ENCODE results near the gene MAP3K10. TPM values are rescaled to one million over a fixed set of nuclear protein-coding genes. Genes with fewer than 3 reads are reported as not detected.

The MAP3K10 gene
- total and polyA plus RNA-seq, 12 donors = 2.4 to 78.3 (median 18.2) TPM

DNA sequence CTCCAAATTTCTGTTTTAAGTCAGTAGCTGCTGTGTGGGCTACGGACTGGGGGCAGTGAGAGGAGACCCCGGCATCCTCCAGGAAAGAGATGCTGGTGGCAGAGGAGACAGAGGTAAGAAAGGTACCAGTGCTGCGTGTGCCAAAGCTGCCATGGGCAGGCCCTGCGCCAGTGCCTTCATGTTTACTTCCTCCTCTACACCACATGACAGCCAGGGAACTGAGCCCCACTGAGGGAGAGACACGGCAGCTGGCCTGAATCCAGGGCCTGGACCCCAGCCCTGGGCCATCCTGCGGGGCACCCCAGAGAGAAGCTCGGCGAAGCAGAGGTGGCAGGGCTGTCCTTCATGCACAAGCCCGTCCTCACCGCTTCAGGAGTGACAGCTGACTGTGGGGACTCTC, 58.0 kb downstream of the MAP3K10 start:
- intact Hi-C loops (cut with DNase I) = no loop called here
- no peak for TF ChIP-seq POLR2A (IDR thresholded peaks at IDR 0.05)
- TF ChIP-seq, protein P1, sequence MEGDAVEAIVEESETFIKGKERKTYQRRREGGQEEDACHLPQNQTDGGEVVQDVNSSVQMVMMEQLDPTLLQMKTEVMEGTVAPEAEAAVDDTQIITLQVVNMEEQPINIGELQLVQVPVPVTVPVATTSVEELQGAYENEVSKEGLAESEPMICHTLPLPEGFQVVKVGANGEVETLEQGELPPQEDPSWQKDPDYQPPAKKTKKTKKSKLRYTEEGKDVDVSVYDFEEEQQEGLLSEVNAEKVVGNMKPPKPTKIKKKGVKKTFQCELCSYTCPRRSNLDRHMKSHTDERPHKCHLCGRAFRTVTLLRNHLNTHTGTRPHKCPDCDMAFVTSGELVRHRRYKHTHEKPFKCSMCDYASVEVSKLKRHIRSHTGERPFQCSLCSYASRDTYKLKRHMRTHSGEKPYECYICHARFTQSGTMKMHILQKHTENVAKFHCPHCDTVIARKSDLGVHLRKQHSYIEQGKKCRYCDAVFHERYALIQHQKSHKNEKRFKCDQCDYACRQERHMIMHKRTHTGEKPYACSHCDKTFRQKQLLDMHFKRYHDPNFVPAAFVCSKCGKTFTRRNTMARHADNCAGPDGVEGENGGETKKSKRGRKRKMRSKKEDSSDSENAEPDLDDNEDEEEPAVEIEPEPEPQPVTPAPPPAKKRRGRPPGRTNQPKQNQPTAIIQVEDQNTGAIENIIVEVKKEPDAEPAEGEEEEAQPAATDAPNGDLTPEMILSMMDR (IDR thresholded peaks at IDR 0.05) = no peak
- no peak for DNase-seq
- 73 to 81% (median 80%) methylated on average over 9 to 10 of the region's 10 CpGs for WGBS, 4 donors
- H3K4me1 ChIP-seq (replicated peaks in 1 of 2) = peaks cover 0 to 16% of the 10 kb centered on the region in 2 donors
- no peaks in the 10 kb centered on the region for H3K27me3 ChIP-seq
- no peaks in the 10 kb centered on the region for H3K9me3 ChIP-seq (replicated peaks in 1 of 3)
- peaks cover 0 to 12% of the 10 kb centered on the region in 2 donors for H3K36me3 ChIP-seq (replicated peaks in 1 of 2)
- no peak overlapping the region for H3K4me3 ChIP-seq
- no peak overlapping the region for H3K27ac ChIP-seq

DNA sequence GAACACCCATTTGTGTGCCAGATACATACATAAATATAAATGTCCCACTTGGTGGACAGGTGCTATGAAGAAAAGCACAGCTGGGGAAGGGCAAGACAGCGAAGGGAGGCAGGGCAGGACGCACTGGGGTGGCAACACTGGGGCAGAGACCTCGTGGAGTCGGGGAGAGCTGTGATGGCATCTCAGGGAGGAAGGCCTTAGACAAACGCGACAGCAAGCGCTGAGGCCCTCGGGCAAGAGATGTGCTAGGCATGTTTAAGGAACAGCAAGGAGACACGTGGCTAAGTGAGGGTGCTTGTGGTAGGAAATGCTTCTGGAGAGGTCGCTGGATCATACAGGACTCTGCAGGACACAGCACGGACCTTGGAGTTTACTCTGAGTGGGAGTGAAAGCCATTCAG, 58.6 kb downstream of the MAP3K10 start:
- H3K27me3 ChIP-seq = no peaks in the 10 kb centered on the region
- H3K27ac ChIP-seq = no peak overlapping the region
- peaks cover 0 to 16% of the 10 kb centered on the region in 2 donors for H3K36me3 ChIP-seq (replicated peaks in 1 of 2)
- no peaks in the 10 kb centered on the region for H3K9me3 ChIP-seq (replicated peaks in 1 of 3)
- H3K4me3 ChIP-seq = no peak overlapping the region
- intact Hi-C loops (cut with DNase I) = no loop called here
- no peak for DNase-seq
- H3K4me1 ChIP-seq (replicated peaks in 1 of 2) = peaks cover 4 to 20% of the 10 kb centered on the region in 2 donors
- TF ChIP-seq POLR2A (IDR thresholded peaks at IDR 0.05) = no peak
- TF ChIP-seq, protein P1 (IDR thresholded peaks at IDR 0.05) = no peak
- WGBS, 4 donors = 71 to 76% (median 73%) methylated on average over 11 of the region's 11 CpGs

DNA sequence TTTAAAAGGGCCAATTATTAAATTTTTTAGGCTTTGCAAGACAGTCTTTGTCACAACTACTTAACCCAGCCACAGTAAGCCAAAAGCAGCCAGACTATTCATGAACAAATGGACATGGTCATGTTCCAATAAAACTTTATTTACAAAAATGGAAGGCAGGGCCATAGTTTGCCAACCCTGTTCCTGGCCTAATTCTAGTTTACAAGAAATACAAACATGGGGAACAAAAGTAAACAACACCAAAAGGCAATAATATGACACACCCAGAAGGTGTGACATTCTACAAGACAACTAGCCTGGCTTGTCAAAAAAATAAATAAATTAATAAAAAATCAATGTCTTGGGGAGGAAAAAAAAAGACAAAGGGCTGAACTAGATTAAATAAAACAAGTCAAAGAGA, 60.0 kb downstream of the MAP3K10 start:
- Histone ChIP-seq H3K4me1 (replicated peaks in 1 of 2) (peaks cover 8 to 18% of the 10 kb centered on the region in 2 donors), H3K36me3 (replicated peaks in 1 of 2) (peaks cover 0 to 31% of the 10 kb centered on the region in 2 donors), H3K27me3 (no peaks in the 10 kb centered on the region), H3K4me3 (no peak overlapping the region), H3K27ac (no peak overlapping the region), H3K9me3 (replicated peaks in 1 of 3) (no peaks in the 10 kb centered on the region)
- DNase-seq = no peak
- intact Hi-C loops (cut with DNase I) = no loop called here
- TF ChIP-seq, protein P1 (IDR thresholded peaks at IDR 0.05) = no peak
- no peak for TF ChIP-seq POLR2A (IDR thresholded peaks at IDR 0.05)

DNA sequence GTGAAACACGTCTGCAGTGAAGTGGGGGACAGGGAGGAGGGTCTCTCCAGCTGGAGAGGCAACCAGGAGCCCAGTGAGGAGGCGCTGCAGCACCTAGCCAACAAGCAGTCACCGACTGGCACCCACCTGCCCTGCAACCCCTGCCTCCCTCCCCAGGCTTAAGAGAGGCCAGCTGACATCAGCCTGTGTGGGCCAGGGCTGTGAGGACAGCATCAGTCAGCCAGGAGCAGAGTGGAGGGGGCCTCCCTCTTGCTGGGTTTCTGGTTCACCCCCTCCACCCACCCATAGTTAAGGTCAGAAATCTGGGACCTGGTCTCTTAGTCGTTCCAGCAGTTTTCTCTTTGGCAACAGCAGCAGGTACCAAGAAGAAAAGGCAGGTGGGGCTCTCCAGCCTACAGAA, 60.8 kb downstream of the MAP3K10 start:
- intact Hi-C loops (cut with DNase I) = no loop called here
- no peaks in the 10 kb centered on the region for H3K27me3 ChIP-seq
- TF ChIP-seq, protein P1 (IDR thresholded peaks at IDR 0.05) = no peak
- no peak for TF ChIP-seq POLR2A (IDR thresholded peaks at IDR 0.05)
- no peak overlapping the region for H3K27ac ChIP-seq
- DNase-seq = no peak
- 45 to 81% (median 75%) methylated on average over 1 to 4 of the region's 4 CpGs for WGBS, 4 donors
- H3K9me3 ChIP-seq (replicated peaks in 1 of 3) = no peaks in the 10 kb centered on the region
- H3K4me1 ChIP-seq (replicated peaks in 1 of 2) = peaks cover 8 to 20% of the 10 kb centered on the region in 2 donors
- H3K36me3 ChIP-seq (replicated peaks in 1 of 2) = peaks cover 0 to 36% of the 10 kb centered on the region in 2 donors
- H3K4me3 ChIP-seq = no peak overlapping the region

All from adrenal gland (tissue), 12 donors.